ENCODE data around the gene RAB11FIP4. TPM values are rescaled to one million over a fixed set of nuclear protein-coding genes. Genes with fewer than 3 reads are reported as not detected.
A peak's percentile ranks its signal among the peaks of the same experiment; 100 is the strongest.

RAB11FIP4 gene
- total and polyA plus RNA-seq, 9 of the 15 experiments (the other 6 are each of a cell fraction or from before 2014, with no cell fraction given), result 0.62 to 16.6 (median 8.9) TPM

- TF ChIP-seq, protein P1, sequence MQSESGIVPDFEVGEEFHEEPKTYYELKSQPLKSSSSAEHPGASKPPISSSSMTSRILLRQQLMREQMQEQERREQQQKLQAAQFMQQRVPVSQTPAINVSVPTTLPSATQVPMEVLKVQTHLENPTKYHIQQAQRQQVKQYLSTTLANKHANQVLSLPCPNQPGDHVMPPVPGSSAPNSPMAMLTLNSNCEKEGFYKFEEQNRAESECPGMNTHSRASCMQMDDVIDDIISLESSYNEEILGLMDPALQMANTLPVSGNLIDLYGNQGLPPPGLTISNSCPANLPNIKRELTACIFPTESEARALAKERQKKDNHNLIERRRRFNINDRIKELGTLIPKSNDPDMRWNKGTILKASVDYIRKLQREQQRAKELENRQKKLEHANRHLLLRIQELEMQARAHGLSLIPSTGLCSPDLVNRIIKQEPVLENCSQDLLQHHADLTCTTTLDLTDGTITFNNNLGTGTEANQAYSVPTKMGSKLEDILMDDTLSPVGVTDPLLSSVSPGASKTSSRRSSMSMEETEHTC (IDR thresholded peaks at IDR 0.05), result no peak
- TF ChIP-seq MYC (IDR thresholded peaks at IDR 0.05; ENCODE audit: low read depth, low read length) (0 out of 2 replicates have a peak, but pooled peaks have one; percentile 42), MYC (CRISPR knock-in tag; IDR thresholded peaks at IDR 0.05; ENCODE audit: borderline replicate concordance, low read depth) (no peak), ARID2 (IDR thresholded peaks at IDR 0.05) (0 out of 2 replicates have a peak, but pooled peaks have one; percentile 70), ZNF830 (CRISPR knock-in tag; IDR thresholded peaks at IDR 0.05) (no peak), NFATC3 (IDR thresholded peaks at IDR 0.05) (no peak), RAD21 (CRISPR knock-in tag; conservative IDR thresholded peaks at IDR 0.05 in 1 of 2, IDR thresholded peaks at IDR 0.05 in 1 of 2) (peak; percentile 90 to 98), SRSF7 (optimal IDR thresholded peaks at IDR 0.05; ENCODE audit: low read depth, low read length) (no peak), TCF15 (CRISPR knock-in tag; IDR thresholded peaks at IDR 0.05) (no peak), SIX5 (IDR thresholded peaks at IDR 0.05; ENCODE audit: borderline replicate concordance in 1 of 2, insufficient read depth in 1 of 2, low read depth in 1 of 2, low read length in 2 of 2) (no peak), SPI1 (IDR thresholded peaks at IDR 0.05; ENCODE audit: borderline replicate concordance, low read depth, low read length) (no peak), SRSF3 (IDR thresholded peaks at IDR 0.05; ENCODE audit: insufficient read depth, low read length) (no peak), ETV1 (tag; conservative IDR thresholded peaks at IDR 0.05; ENCODE audit: low read depth) (no peak), KAT2B (IDR thresholded peaks at IDR 0.05; ENCODE audit: low read depth, low read length) (no peak), NR2C2 (CRISPR knock-in tag; IDR thresholded peaks at IDR 0.05) (no peak), NR2C2 (tag; IDR thresholded peaks at IDR 0.05) (no peak), ZNF133 (CRISPR knock-in tag; IDR thresholded peaks at IDR 0.05) (no peak), TCF3 (CRISPR knock-in tag; IDR thresholded peaks at IDR 0.05) (no peak), TOE1 (IDR thresholded peaks at IDR 0.05; ENCODE audit: borderline replicate concordance) (no peak), TOE1 (CRISPR knock-in tag; IDR thresholded peaks at IDR 0.05; ENCODE audit: borderline replicate concordance, low read depth) (no peak), SMAD1 (IDR thresholded peaks at IDR 0.05; ENCODE audit: low read depth, low read length, partially characterized antibody) (no peak), PYGO2 (tag; IDR thresholded peaks at IDR 0.05) (no peak)
- TF ChIP-seq, protein P2, sequence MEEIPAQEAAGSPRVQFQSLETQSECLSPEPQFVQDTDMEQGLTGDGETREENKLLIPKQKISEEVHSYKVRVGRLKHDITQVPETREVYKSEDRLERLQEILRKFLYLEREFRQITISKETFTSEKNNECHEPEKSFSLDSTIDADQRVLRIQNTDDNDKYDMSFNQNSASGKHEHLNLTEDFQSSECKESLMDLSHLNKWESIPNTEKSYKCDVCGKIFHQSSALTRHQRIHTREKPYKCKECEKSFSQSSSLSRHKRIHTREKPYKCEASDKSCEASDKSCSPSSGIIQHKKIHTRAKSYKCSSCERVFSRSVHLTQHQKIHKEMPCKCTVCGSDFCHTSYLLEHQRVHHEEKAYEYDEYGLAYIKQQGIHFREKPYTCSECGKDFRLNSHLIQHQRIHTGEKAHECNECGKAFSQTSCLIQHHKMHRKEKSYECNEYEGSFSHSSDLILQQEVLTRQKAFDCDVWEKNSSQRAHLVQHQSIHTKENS (CRISPR knock-in tag; IDR thresholded peaks at IDR 0.05), result no peak
- TF ChIP-seq, protein P3, sequence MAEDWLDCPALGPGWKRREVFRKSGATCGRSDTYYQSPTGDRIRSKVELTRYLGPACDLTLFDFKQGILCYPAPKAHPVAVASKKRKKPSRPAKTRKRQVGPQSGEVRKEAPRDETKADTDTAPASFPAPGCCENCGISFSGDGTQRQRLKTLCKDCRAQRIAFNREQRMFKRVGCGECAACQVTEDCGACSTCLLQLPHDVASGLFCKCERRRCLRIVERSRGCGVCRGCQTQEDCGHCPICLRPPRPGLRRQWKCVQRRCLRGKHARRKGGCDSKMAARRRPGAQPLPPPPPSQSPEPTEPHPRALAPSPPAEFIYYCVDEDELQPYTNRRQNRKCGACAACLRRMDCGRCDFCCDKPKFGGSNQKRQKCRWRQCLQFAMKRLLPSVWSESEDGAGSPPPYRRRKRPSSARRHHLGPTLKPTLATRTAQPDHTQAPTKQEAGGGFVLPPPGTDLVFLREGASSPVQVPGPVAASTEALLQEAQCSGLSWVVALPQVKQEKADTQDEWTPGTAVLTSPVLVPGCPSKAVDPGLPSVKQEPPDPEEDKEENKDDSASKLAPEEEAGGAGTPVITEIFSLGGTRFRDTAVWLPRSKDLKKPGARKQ (CRISPR knock-in tag; IDR thresholded peaks at IDR 0.05), result no peak
Measured at GRCh38 chr17:31524926-31525800, 133.7 kb downstream of the RAB11FIP4 start (continued).

Measured in K562 (cell line).